GM18907 (cell line): ENCODE data around the gene EPHB1.

ENCODE experiments used
- ATAC-seq: cut with Tn5 transposase; IDR thresholded peaks from one replicate; pipeline ENCODE4 v1.9.1; 2021; ENCODE audit warnings: mild to moderate bottlenecking, moderate library complexity; ENCODE audit not compliant: unreplicated experiment

EPHB1 gene

GRCh38 chr3:134794950-134795745 is at the start of gene EPHB1:
Gene EPHB1, plus strand, starts transcription at chr3:134795260.
- peak; percentile 83 for ATAC-seq

- no peak for ATAC-seq
Measured at GRCh38 chr3:134748698-134749097, 46.4 kb upstream of the EPHB1 start.

- ATAC-seq = no peak
Measured at GRCh38 chr3:134749174-134749573, 45.9 kb upstream of the EPHB1 start.

DNA sequence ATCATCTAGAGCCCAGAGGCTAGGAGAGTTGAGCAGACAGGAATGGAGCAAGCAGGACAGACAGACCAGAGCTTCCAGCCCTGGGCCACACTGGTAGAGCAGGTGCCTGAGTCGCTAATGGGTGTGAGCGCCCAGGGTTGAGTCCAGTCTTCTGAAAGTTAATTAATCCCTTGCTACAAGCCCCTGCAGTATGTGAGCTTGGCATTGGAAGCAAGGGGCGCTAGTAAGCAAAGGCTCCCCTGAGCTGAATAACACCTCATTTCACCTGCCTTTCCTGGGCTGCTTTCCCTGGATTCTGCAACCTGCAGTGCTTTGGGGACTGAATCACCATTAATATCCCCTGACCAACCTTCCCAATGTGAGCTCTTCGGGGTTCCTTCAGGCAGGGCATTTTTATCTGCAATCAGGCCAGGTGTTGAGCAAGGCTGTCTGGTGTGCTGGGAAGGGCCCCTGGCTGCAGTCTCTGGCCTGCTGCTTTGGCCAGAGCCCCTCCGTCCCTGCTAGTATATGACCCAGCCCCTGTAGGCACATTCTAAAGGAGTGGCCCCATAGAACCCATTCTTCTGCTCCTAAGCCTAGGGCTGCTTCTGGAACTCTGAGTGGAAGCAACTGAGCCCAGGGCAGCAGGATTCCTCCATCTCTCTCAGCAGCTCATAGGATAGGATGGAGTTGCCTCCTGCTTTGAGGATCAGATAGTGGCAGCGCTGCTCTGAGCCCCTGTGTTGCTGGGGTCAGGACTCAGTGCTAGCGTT is 45.1 kb upstream of the EPHB1 start:
- no peak for ATAC-seq

GRCh38 chr3:134751831-134752230 is 43.2 kb upstream of the EPHB1 start:
- no peak for ATAC-seq

GRCh38 chr3:134752761-134753461 is 42.1 kb upstream of the EPHB1 start:
- ATAC-seq = no peak

DNA sequence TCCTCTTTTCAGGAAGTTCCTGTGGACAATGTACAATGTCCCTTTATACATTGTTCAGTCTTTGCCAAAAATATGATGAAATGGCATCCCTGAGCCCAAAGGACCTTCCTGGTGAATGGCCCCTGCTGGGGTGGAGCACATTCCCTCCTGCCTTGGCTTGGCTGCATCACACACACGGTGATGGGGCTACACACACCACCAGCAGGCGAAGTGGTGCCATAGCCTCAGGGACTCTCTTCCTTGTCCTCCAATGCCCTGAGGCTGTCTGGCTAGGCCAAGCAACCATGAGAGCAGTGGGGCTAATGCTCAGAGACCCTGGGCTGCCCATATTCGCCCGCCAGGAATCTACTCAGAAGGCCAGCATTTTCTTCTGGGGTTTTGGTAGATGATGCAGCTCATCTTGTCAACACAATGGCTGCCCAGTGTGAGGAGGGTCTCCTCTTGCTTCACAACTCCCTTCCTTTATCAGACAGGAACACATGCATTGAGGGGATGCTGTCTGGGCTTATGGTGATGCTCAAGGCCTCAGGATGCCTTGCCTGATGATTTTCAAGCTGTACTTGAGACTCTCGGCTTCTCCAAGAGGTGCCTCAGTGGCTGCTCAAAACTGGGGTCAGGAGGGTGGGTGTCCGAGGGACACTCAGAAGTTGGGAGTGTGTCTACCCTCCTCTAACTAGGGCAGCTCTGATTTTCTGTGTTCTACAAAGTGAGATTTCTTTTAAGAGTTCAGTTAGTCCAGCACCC is 40.9 kb upstream of the EPHB1 start:
- no peak for ATAC-seq

GRCh38 chr3:134754768-134755559 is 40.1 kb upstream of the EPHB1 start:
- peak; percentile 76 for ATAC-seq

- ATAC-seq = no peak
Measured at GRCh38 chr3:134755821-134756220, 39.2 kb upstream of the EPHB1 start.

GRCh38 chr3:134757549-134758069 is 37.5 kb upstream of the EPHB1 start:
- ATAC-seq = no peak

DNA sequence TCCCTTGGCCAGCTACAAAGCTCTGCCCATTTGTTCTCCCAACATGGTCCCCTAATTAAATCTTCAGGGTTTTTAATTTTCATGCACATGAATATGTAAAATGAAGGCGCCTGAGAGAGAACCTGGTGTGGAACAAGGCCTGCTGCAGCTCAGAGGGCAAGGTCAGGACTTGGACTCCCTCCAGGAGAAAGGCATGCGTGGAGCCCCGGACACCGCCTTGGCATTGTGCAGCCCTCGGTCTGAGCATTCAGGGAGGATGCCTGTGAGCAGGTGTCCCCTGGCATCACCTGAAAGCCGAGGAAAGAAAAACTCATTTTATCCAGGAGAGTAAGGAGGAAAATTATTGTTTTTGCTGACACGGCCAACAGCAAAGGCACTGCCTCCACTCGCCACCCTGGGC is 33.8 kb upstream of the EPHB1 start:
- ATAC-seq = no peak

DNA sequence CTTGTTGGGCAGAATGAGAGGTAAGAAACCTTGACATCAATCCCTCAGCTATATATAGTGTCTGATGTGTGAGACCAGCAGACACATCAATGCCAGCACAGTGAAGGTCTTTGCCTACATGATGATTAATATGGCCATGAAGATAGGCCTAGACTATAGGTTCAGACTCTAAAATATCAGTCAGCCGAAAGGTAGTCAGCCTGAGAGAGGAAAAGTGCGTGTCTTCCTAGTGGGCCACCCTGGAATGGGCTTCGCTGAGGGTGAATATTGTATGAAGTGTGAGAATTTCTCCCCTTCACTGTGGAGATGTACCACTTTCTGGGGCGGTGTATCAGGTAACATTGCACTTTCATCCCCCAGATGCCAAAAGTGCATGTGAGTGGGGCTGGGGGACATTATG is 33.0 kb upstream of the EPHB1 start:
- ATAC-seq = no peak

- no peak for ATAC-seq
Measured at GRCh38 chr3:134765468-134765867, 29.6 kb upstream of the EPHB1 start.

GRCh38 chr3:134766290-134766689 is 28.8 kb upstream of the EPHB1 start:
- ATAC-seq = no peak

- no peak for ATAC-seq
Measured at GRCh38 chr3:134768116-134768515, 26.9 kb upstream of the EPHB1 start.

DNA sequence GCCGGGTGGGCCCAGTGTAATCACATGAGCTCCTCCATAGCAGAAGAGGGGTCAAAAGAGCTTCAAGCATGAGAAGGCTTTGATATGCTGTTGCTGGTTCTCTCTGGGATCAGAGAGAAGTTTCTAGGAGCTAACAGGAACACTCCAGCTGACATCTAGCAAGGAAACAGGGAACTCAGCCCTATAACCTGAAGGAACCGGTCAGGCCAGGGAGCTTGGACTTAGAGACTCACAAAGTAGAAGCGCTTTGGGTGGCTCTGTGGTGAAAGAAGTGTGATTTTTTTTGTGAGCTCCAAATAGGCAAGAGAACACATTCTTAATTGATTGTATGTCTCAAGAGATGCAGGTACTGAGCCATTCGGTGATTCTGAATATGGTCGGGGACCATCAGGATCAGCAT is 26.2 kb upstream of the EPHB1 start:
- no peak for ATAC-seq

GRCh38 chr3:134769287-134769868 is 25.7 kb upstream of the EPHB1 start:
- no peak for ATAC-seq

- ATAC-seq = no peak
Measured at GRCh38 chr3:134772011-134772410, 23.0 kb upstream of the EPHB1 start.

DNA sequence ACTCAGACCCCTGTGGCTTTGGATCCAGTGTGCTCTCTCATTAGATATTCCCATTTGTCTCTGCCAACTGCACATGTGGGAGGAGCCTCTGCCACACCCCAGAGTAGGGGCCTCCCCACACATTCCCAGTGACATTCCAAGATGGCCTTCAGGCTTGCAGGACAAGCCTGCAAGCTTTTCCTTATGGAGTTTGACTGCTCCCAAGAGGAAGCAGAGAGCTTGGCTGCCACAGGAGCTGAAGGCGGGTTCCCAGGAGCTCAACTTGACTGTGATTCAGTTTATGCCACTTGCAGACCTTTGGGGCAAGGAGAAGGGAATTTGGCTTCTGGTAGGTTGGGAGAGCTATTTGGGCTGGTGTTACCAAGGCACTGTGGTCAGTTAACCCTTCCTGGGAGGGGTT is 22.5 kb upstream of the EPHB1 start:
- ATAC-seq = no peak

DNA sequence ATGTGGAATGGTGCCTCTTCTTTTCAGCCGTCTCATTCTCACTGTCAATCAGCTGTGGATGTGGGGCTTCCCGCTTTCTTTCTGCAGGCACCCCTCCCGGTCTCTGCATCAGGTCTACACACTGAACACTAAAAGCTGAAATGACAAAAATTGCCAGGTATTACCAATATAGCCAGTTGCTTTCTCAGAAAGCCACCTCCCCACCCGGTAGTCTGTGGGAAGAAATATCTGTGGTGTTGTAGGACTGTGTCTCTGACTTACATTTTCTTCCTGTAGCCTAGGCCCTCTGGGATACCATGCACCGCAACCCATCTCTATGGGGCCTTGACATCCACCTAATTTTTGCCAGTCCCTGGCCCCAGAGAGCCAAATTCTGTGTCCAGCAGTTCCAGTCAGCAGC is 19.2 kb upstream of the EPHB1 start:
- no peak for ATAC-seq
